K562 (cell line): ENCODE results near the gene DNAH17. TPM values are rescaled to one million over a fixed set of nuclear protein-coding genes. Genes with fewer than 3 reads are reported as not detected.

ENCODE experiments used
- ATAC-seq: fragments of 200-7000 bp; cut with Tn5 transposase; 3 replicates; pipeline ENCODE4 v1.9.1; 2020; ENCODE audit warnings: moderate library complexity
- BruUV-seq: library from RNA; stranded (reverse); fragments of 400-500 nt; replicated peaks from 2 replicates; lab custom pipeline; 2021; lab: Mats Ljungman, UMichigan
- CTCF ChIA-PET: fragments of 300-600 bp; formaldehyde crosslinking; extraction: SDS; loops from one replicate; lab custom pipeline; 2021; ENCODE audit warnings: low intra/inter-chr PET ratio; lab: Yijun Ruan, JAX
- POLR2A ChIA-PET: fragments of 300-600, 350-650 bp; sonication (Branson Sonifier 250); formaldehyde crosslinking; extraction: SDS; loops from one replicate; lab custom pipeline; 2021; ENCODE audit warnings: antibody characterized with exemption, inconsistent platforms; lab: Yijun Ruan, JAX
- DNase-seq, 4 experiments: peaks; one replicate each; pipeline versions ENCODE4 v3.0.0 to v3.0.0-alpha.2; 2011 to 2018; ENCODE audit warnings: low spot score in 3 of 4, mixed read lengths in 3 of 4; ENCODE audit errors: extremely low read depth in 1 of 4
- FAIRE-seq: peaks from 2 replicates; lab custom pipeline; 2011; peaks lifted over from hg19 to GRCh38; lab: Jason Lieb, UNC
- H2AFZ ChIP-seq: 2 replicates; pipeline ENCODE4 v1.6.0; 2011; ENCODE audit warnings: low read depth, low read length, control low read depth, inconsistent platforms
- H3K27ac ChIP-seq: fragments of 200-600 bp; 3 replicates; pipeline ENCODE4 v1.8.0; 2011; ENCODE audit warnings: low read depth, mild to moderate bottlenecking, control low read depth, inconsistent platforms, low read length, moderate library complexity, mixed read lengths; ENCODE audit errors: extremely low read depth
- H3K27me3 ChIP-seq, 2 experiments: fragments of 300-600 bp in 1 of 2; 2 replicates in 1 of 2; 3 replicates in 1 of 2; pipeline versions ENCODE4 v1.6.0 to v1.8.0; 2011; ENCODE audit warnings: inconsistent platforms in 2 of 2, low read length in 2 of 2, mild to moderate bottlenecking in 1 of 2, mixed read lengths in 1 of 2, moderate library complexity in 1 of 2; ENCODE audit not compliant: control insufficient read depth in 2 of 2, insufficient read depth in 2 of 2
- H3K36me3 ChIP-seq: fragments of 300-600 bp; 3 replicates; pipeline ENCODE4 v1.8.0; 2011; ENCODE audit warnings: mild to moderate bottlenecking, low read length, inconsistent platforms; ENCODE audit not compliant: control insufficient read depth, insufficient read depth
- H3K4me1 ChIP-seq, 2 experiments: fragments of 200-600 bp in 1 of 2; replicated peaks in 1 of 2; 2 replicates in 1 of 2; 3 replicates in 1 of 2; pipeline versions ENCODE4 v1.5.1 to v1.8.0; 2011; ENCODE audit warnings: inconsistent platforms in 2 of 2, low read length in 2 of 2, mild to moderate bottlenecking in 1 of 2, mixed read lengths in 1 of 2, moderate library complexity in 1 of 2; ENCODE audit not compliant: control insufficient read depth in 2 of 2, insufficient read depth in 2 of 2
- H3K4me2 ChIP-seq: 2 replicates; pipeline ENCODE4 v1.6.1; 2011; ENCODE audit warnings: low read length, control low read depth, inconsistent platforms, mixed read lengths; ENCODE audit not compliant: insufficient read depth
- H3K4me3 ChIP-seq: fragments of 200-600 bp; sonication (generic), shearing (Covaris generic); 2 replicates; pipeline ENCODE4 v1.5.1; 2016; ENCODE audit warnings: control low read depth, inconsistent platforms
- H3K79me2 ChIP-seq: fragments of 200-600 bp; 3 replicates; pipeline ENCODE4 v1.8.0; 2011; ENCODE audit warnings: low read length, inconsistent platforms; ENCODE audit not compliant: control insufficient read depth, insufficient read depth
- H3K9ac ChIP-seq, 2 experiments: 2 replicates each; pipeline versions ENCODE4 v1.6.0 to v1.6.1; 2011; ENCODE audit warnings: low read depth in 2 of 2, low read length in 2 of 2, control low read depth in 1 of 2, inconsistent platforms in 1 of 2, mild to moderate bottlenecking in 1 of 2, mixed read lengths in 1 of 2; ENCODE audit not compliant: insufficient read depth in 1 of 2
- H3K9me1 ChIP-seq: one replicate; pipeline ENCODE4 v1.6.0; 2011; ENCODE audit warnings: inconsistent platforms, mild to moderate bottlenecking, low read length, moderate library complexity; ENCODE audit not compliant: control insufficient read depth, insufficient read depth
- H3K9me3 ChIP-seq: replicated peaks from 2 replicates; pipeline ENCODE4 v1.5.1; 2011; ENCODE audit warnings: low read depth, low read length, inconsistent platforms; ENCODE audit not compliant: control insufficient read depth, insufficient read depth
- H4K20me1 ChIP-seq: replicated peaks from 2 replicates; pipeline ENCODE4 v1.6.1; 2011; ENCODE audit warnings: low read length, inconsistent platforms, mixed read lengths; ENCODE audit not compliant: control insufficient read depth, insufficient read depth
- MAFK ChIP-seq: IDR thresholded peaks from 2 replicates; pipeline ENCODE4 v1.6.1; 2011; ENCODE audit warnings: low read length, improper control_type of control experiment
- MGA ChIP-seq: fragments of 450-650 bp; IDR thresholded peaks from 2 replicates; pipeline ENCODE4 v1.6.1; 2016; ENCODE audit warnings: mild to moderate bottlenecking, moderate library complexity
- NKRF ChIP-seq: fragments of 450-650 bp; IDR thresholded peaks from 2 replicates; pipeline ENCODE4 v1.6.1; 2016; ENCODE audit warnings: borderline replicate concordance
- NR2C2 ChIP-seq, 2 experiments: fragments of 200-800 bp in 1 of 2; sonication (Bioruptor generic) in 1 of 2; sonication (generic) in 1 of 2; formaldehyde crosslinking in 1 of 2; IDR thresholded peaks; 2 replicates each; pipeline versions ENCODE4 v1.6.1 to v1.8.0; 2016 to 2022; ENCODE audit warnings: mild to moderate bottlenecking in 1 of 2, missing compliant biosample characterization in 1 of 2, missing genetic modification characterization in 1 of 2, missing genetic modification reagents in 1 of 2
- RAD51 ChIP-seq: fragments of 450-650 bp; IDR thresholded peaks from 2 replicates; pipeline ENCODE4 v1.7.1; 2016; ENCODE audit warnings: low read depth, mild to moderate bottlenecking, borderline replicate concordance
- WGBS: fragments of 100-300 bp; shearing (Covaris generic); methylation state at CpG from one replicate; pipeline ENCODE4 v1.1.6; 2016; ENCODE audit warnings: low coverage, mixed read lengths; ENCODE audit not compliant: insufficient coverage; ENCODE audit errors: missing lambda C conversion rate; 5-methylcytosine and 5-hydroxymethylcytosine counted together
- in situ Hi-C: fragments of 300-500 bp; cut with MboI; formaldehyde crosslinking; loops from 4 replicates; pipeline ENCODE4 v1.15.0; 2018; ENCODE audit warnings: inconsistent platforms, mixed read lengths
- intact Hi-C: fragments of 100-400 bp; cut with micrococcal nuclease; formaldehyde crosslinking; loops from 2 replicates; pipeline ENCODE4 v1.14.2; 2022
- polyA plus RNA-seq, 8 experiments: library from polyadenylated mRNA; depleted of rRNA in 4 of 8; stranded (reverse) in 5 of 8; unstranded in 3 of 8; fragments of >200 nt; fragmentation: Nextera tagmentation in 2 of 8; fragmentation: Illumina TruSeq in 1 of 8; extraction: Ambion mirVana in 2 of 8; extraction: Trizol in 1 of 8; gene quantifications; 2 replicates each; pipeline versions ENCODE4 v1.2.1 to v1.2.3, GENCODE V29; 2011 to 2014; ENCODE audit warnings: inconsistent platforms in 1 of 8, missing spikeins in 1 of 8
- total RNA-seq, 7 experiments: library from RNA; depleted of rRNA in 6 of 7; stranded (reverse); fragments of >200 nt in 6 of 7; fragmentation: Illumina TruSeq in 2 of 7; extraction: Trizol in 2 of 7; gene quantifications; 2 replicates each; pipeline versions ENCODE4 v1.2.1 to v1.2.3, GENCODE V29; 2011 to 2021; ENCODE audit warnings: low replicate concordance in 1 of 7
- TF ChIP-seq, protein P1 (sequence below): sonication (generic); formaldehyde crosslinking; IDR thresholded peaks from 2 replicates; pipeline ENCODE4 v1.9.0; 2022; ENCODE audit warnings: mild to moderate bottlenecking, missing genetic modification reagents

Gene DNAH17
- total and polyA plus RNA-seq, 9 of the 15 experiments (the other 6 are each of a cell fraction or from before 2014, with no cell fraction given): under 0.01 to 0.06 (median 0.03) TPM; not detected in 5

GRCh38 chr17:78474614-78475146, 102.5 kb downstream of the DNAH17 start:
- Histone ChIP-seq H4K20me1 (0 out of 2 replicates have a peak, but pooled peaks cover 14% of the 10 kb centered on the region), H3K9me1 (no peaks in the 10 kb centered on the region), H3K36me3 (no peaks in the 10 kb centered on the region), H3K9ac (no peak overlapping the region; a peak in 1 of 4 replicates), H3K9me3 (no peaks in the 10 kb centered on the region), H2AFZ (no peak overlapping the region), H3K27me3 (peaks cover 54 to 61% of the 10 kb centered on the region in 2 experiments), H3K4me2 (no peak overlapping the region), H3K4me1 (peaks cover 0 to 3% of the 10 kb centered on the region in 2 experiments; a peak in 1 of 5 replicates), H3K79me2 (no peaks in the 10 kb centered on the region), H3K27ac (no peak overlapping the region), H3K4me3 (no peak overlapping the region)
- POLR2A ChIA-PET: no interaction called here
- intact Hi-C loops (no loop called here), in situ Hi-C loops (no loop called here)
- ATAC-seq: no peak; the same call in 2 of the 3 replicates
- no peak for DNase-seq
- 4% methylated on average over 18 of the region's 18 CpGs for WGBS
- CTCF ChIA-PET: no interaction called here
- no TSS peak for BruUV-seq
- no peak for FAIRE-seq
- TF ChIP-seq NR2C2 (CRISPR knock-in tag; IDR thresholded peaks at IDR 0.05) (no peak), NR2C2 (tag; IDR thresholded peaks at IDR 0.05) (peak; percentile 73; the same call in 1 of the 2 replicates), NKRF (no peak), MGA (peak; percentile 63), MAFK (no peak), RAD51 (0 out of 2 replicates have a peak, but pooled peaks have one; percentile 15)
- TF ChIP-seq, protein P1, sequence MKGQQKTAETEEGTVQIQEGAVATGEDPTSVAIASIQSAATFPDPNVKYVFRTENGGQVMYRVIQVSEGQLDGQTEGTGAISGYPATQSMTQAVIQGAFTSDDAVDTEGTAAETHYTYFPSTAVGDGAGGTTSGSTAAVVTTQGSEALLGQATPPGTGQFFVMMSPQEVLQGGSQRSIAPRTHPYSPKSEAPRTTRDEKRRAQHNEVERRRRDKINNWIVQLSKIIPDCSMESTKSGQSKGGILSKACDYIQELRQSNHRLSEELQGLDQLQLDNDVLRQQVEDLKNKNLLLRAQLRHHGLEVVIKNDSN (CRISPR knock-in tag): peak; percentile 72
